GM12875 (cell line): ENCODE results near the gene C16orf95.

Experiments
- H3K4me3 ChIP-seq: one replicate; pipeline ENCODE4 v1.5.1; 2011; ENCODE audit warnings: low read depth, low read length, control low read depth
- CTCF ChIP-seq: IDR thresholded peaks from 2 replicates; pipeline ENCODE4 v1.5.1; 2011; ENCODE audit warnings: low read depth, mild to moderate bottlenecking, control low read depth, inconsistent platforms, low read length, moderate library complexity, borderline replicate concordance; ENCODE audit not compliant: insufficient read depth

C16orf95 gene

DNA sequence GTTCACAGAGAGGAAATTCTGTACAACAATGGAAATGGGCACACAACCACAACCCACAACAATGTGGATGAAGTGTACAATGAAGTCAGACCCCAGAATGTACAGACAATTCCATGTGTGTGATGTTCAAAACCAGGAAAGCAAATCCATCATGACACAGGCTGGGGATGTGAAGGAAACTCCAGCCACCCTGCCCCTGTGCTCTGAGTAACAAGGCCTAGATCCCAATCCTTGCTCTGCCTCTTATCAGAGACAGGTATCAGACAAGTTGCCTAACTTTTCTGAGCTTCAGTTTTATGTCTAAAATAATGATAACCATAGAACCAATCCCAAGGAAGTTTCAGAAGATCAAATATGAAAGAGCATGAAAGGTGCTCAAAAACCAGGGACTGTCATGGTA, 1.8 kb upstream of the C16orf95 start:
- TF ChIP-seq CTCF = no peak
- H3K4me3 ChIP-seq = no peak overlapping the region

DNA sequence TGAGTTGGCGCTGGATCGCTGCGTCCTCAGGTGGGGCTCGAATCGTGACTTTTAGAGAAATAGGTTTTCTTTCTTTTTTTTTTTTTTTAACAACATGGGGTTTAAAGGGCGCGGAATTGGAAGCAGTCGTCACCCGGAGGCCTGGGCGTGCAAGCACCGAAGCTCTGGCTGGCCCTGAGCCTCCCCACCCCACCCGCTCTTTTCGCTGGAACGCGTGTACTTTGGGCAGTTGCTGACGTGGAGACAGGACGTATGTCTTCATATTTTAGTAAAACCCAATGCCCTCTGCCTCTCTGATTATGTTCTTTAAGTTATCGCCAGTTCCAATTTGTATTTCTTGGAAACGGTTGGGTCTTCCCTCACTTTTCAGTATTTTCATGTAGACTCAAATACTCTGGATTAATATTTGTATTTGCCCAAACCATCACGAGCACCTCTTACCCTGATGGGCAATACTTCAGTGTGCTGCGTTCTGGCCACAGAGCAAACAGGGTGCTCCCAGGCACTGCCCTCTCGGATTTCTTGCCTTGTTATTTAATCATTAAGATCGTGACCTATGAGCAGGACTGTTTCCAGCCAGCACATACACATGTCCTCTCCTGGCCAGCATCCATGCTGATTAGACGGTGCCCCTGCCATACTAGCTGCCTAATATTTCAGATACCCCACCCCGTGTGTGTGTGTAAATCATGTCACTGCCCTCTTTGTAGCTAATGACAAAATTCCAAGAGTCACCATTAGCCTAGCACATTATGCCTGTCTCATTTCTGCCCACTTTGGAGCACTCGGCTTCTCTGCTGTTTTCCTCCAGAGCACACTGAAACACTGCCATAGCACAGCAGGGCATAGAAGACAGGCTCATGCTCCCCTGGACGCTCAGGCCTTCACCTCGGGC, 805 bp upstream of the C16orf95 start:
- peak overlapping the region; percentile 76 for H3K4me3 ChIP-seq
- TF ChIP-seq CTCF = no peak

GRCh38 chr16:87316450-87316922, 706 bp downstream of the C16orf95 start:
- H3K4me3 ChIP-seq = peak overlapping the region; percentile 76
- TF ChIP-seq CTCF = no peak

- no peak overlapping the region for H3K4me3 ChIP-seq
- no peak for TF ChIP-seq CTCF
These were observed 2.2 kb downstream of the C16orf95 start for GRCh38 chr16:87314990-87315420.

- TF ChIP-seq CTCF = no peak
- H3K4me3 ChIP-seq = no peak overlapping the region
These were observed 5.2 kb downstream of the C16orf95 start for GRCh38 chr16:87312008-87312407.

DNA sequence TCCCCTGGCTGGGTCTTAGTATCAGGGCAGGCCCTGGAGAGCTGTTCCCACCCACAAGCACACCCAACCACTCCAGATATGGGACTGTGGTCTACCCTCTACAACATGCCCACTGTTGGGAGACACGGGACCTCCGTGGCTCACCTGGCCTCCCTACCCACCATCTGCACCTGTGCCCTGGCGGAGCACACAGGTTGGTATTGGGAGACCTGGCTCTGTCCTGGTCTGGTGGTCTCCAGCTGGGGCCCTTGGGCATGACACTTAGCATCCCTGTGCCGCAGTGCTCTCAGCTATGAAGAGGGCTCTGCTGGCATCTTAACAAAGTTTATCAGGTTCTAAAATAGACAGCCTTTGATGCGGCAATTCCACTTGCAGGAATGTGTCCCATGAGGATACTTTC, 5.8 kb downstream of the C16orf95 start:
- no peak for TF ChIP-seq CTCF
- H3K4me3 ChIP-seq = no peak overlapping the region

DNA sequence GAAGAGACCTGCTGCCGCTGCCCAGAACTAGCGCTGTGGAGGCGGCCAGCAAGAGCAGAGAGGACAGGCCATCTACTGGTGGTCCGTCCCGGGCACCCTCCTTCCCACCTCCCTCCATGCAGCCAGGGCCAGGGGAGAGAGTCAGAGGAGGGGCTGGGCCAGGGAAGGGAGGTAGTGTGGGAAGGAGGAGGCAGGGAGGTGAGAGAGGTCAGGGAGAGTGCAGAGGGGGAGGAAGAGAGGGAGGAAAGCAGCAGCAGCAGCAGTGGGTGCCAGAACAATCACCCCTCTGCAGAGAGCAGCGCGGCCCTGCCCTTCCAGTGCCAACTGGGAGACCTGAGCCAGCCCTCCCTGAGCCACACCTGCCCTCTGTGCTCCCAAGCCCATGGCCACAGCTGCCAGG, 6.6 kb downstream of the C16orf95 start:
- TF ChIP-seq CTCF = no peak
- no peak overlapping the region for H3K4me3 ChIP-seq
